GM19397 (cell line): ENCODE measurements around the gene RNF5.

Source experiments
- ATAC-seq: cut with Tn5 transposase; IDR thresholded peaks from one replicate; pipeline ENCODE4 v1.9.1; 2021; ENCODE audit warnings: mild to moderate bottlenecking, moderate library complexity; ENCODE audit not compliant: unreplicated experiment

RNF5 gene

GRCh38 chr6:32151863-32152768 lies 26.1 kb upstream of the RNF5 start, which contains the start of gene PRRT1:
Gene PRRT1, minus strand, starts transcription at chr6:32151939. Its CDS starts 112 bp downstream, at chr6:32151827.
- no peak for ATAC-seq

DNA sequence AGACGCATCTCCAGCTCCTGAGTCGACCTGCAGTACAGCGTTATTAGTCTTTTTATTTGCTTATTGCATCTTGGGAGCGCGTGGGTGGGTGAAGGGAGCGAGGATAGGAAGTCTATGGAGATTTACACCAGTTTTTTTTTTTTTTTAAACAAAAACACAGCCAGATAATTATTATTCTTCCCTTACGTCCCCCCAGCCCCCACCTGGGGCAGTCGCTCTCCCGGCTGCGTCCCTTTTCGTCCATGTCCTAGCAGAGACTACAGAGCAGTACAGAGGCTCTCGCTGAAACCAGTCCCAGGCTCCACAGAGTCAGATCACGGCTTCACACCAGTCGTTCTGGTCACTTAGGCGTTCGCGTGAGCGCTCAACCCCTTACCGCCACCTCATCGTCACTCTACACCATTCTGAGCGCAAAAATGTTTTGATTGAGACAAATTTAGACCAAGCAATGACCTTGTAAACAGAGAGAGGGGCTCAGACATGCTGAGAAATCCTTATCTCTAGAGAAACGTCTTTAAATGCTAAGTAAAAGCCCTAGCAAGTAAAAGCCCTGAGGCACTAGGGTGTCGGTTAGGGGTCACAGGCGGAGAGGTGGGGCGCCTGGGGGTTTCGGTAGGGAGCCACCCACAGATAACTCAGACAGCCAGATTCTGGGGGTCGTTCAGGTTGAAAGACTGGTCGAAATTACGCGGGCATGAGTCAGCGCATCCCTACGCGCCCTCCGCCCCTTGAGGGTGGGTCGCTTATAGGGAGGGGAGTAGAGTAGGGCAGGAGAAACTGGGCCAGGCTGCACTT lies 25.2 kb upstream of the RNF5 start:
- no peak for ATAC-seq

DNA sequence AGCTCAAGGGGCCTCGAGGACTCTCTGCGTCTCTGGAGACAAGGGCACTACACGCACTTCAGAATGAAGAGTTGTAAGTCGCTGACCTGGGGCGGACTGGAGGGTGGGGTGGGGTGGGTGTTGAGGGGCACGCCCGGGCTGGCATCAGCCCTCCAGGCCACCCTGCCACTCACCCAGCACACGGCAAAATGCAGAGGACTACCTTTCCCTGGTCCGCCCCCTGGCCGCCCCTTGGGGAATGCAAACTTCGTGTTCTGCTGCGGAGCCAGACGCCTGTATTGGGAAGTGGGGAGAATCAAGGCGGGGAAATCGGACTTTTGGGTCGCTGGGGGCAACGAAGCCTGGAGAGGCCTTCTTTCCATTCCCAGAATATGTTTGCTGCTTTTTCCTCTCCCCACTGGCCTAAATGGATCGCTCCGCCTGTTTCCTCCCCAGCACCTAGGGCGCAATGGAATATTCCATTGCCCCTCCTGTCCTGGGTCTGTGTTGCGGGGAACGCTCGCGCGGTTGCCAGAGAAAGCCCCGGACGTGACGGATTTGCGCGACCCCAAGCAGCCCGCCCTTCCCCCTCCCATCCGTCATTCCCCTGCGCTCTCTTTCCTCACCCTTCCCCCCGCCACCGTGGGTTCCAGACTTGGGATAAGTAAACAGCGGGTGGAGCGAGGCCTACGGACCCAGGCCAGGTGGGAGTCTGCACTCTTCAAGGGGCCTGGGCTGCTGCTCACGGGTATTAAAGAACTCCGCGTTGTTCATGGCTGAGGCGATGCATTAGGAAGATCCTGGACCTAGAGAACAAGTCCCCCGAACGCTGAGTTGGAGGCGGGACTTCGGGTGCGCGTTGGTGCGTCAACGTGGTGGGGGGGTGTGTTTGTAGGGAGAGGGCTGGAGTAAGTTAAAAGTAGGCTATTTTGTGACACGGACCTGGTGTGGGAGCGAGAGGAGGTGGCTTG lies 24.4 kb upstream of the RNF5 start, which contains the start of gene PPT2:
Gene PPT2 (plus strand): TSS at position 578 of the 950 bp plus-strand sequence. CDS start 454 bp downstream, outside the sequence.
- no peak for ATAC-seq

GRCh38 chr6:32154514-32155161 lies 23.6 kb upstream of the RNF5 start:
- no peak for ATAC-seq

DNA sequence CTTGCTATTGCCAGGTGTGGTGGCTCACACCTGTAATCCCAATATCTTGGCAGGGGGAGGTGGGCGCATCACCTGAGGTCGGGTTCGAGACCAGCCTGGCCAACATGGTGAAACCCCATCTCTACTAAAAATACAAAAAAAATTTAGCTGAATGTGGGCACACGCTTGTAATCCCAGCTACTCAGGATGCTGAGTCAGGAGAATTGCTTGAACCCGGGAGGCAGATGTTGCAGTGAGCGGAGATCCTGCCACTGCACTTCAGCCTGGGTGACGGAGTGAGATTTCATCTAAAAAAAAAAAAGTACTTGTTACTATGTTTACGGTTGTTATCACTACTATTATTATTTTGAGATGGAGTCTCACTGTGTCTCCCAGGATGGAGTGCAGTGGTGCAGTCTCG lies 21.3 kb upstream of the RNF5 start:
- no peak for ATAC-seq

- ATAC-seq: no peak
Observed at GRCh38 chr6:32158052-32158451, 20.2 kb upstream of the RNF5 start.

DNA sequence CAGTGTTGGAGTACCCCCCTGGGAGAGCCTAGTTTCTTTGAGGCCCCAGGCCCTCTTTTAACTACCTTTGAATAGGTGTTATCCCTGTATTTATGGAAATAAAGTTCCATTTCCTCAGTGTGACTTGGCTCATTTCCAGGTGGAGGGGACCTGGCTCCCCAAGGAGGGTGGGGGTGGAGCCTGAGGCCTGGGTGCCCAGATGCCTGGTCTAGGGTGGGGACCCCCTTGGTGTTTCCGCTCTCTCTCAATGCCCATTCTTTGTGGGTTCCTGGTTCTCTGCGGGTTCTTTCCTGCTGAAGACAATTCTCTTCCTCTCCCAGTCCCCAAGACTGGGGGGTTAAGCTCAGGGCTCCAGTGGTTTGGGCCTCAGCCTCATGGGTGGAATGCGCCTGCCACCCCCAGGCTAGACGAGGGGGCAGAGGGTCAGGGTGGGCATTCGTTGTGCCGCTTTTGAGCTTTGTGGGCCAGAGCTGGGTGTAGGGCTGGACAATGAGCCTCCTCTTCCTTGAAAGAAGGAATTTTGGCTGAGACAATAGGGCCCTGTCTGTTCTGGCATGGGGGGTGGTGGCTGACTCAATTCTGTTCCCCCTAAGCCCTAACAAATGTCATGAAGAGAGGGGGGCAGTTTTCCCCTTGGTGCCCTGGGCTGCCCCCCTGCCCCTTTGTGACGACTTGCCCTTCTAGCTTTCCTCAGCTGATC lies 14.5 kb upstream of the RNF5 start:
- no peak for ATAC-seq

- ATAC-seq: no peak
Observed at GRCh38 chr6:32164295-32164694, 13.9 kb upstream of the RNF5 start, which contains the start of gene EGFL8. Gene EGFL8, plus strand, starts transcription at chr6:32164595. Its CDS starts 1,571 bp downstream, at chr6:32166166.

GRCh38 chr6:32166411-32167061 lies 11.7 kb upstream of the RNF5 start:
- no peak for ATAC-seq

DNA sequence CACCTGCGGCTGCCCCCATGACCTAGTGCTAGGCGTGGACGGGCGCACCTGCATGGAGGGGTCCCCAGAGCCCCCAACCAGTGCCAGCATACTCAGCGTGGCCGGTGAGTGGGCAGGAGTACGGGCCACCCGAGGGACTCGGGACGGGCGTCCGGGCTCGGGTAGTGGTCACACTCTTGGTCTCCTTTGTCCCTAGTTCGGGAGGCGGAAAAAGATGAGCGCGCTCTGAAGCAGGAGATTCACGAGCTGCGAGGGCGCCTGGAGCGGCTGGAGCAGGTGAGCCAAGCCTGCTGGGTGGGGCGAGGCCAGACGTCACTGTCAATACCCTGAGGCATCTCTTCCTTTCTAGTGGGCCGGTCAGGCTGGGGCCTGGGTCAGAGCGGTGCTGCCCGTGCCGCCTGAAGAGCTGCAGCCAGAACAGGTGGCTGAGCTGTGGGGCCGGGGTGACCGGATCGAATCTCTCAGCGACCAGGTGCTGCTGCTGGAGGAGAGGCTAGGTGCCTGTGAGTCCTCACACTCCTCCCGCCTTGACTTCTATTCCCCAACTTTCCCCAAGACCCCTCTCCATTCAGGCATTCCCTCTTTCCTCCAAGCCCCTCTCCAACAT lies 10.9 kb upstream of the RNF5 start:
- no peak for ATAC-seq

DNA sequence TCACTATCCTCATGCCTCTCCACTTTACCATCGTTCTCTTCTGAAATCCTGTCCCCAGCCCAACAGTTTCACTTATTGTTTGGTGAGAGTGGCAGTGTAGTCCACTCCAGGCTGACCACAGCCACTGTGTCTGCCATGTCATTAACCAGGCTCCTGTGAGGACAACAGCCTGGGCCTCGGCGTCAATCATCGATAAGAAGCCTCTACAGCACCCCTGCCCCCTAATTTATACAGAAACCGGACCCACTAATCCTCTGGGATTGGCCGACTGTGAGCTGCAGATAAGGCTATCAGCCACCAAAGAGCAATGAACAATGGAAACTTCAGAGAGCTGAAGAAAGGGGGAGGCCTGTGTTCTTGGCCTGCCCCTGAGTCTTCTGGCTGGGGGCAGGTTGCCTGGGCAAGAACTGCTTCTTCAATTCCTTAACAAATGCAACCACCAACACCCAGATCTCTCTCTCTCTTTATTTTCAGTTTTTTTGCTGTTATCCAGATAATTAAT lies 10.4 kb upstream of the RNF5 start:
- no peak for ATAC-seq

GRCh38 chr6:32168350-32168749 lies 9.9 kb upstream of the RNF5 start:
- no peak for ATAC-seq

DNA sequence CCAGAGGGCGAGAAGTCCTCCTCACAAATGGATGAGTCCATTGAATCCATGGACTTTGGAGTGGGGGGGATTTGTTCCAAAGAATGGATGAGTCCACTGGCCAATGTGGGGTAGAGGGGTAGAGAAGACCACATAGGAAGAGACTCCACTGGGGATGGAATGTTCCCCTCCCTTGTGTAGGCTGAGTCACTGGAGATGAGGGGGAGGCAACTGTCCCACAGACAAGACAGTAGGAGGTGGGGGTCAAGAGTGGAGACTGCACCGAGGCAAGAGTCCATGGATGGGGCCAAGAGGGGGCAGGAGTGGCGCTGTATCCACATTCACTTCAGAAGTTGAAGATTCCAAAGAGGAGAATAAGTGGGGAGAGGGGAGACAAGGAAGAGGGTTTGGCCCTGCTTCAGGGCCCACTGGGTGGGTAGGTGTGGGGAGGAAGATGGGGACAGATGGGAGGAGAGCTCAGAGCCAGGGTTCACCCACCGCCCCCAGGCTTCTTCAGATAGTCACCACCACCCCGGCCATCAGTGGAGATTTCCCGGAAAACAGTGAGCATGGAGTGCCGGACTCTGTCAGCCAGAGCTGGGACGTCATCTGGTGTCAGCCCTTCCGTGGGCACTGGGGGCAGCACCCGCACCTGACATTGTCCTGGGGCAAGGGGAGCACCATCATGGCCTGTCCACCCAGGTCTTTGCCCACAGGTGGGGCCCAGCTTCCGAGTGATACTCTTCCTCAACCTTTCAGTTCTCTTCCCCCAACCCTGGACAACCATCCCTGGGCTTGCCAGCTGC lies 9.2 kb upstream of the RNF5 start:
- ATAC-seq: no peak

GRCh38 chr6:32170294-32170693 lies 7.9 kb upstream of the RNF5 start:
- no peak for ATAC-seq

GRCh38 chr6:32171234-32171633 lies 7.0 kb upstream of the RNF5 start:
- ATAC-seq: no peak

- ATAC-seq: no peak
Observed at GRCh38 chr6:32173051-32173727, 5.0 kb upstream of the RNF5 start.

DNA sequence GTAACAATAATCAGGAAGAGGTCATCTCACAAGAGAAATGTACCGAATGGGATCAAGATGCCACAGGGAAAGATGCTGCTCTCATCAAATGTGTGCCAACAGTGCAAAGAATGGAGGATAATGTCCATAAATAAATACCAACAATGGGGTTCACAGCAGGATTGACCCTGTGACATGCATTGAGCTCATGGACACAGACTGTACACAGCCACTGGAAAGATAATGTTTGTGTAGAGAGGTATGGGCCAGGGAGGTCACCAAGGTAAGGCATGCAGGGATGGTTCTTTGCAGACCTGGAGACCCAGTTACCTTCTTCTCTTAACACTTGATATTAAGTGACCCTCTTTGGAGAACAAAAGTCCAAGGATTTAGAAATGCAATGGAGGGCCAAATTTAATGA lies 3.8 kb upstream of the RNF5 start:
- ATAC-seq: no peak
